A673 (cell line): ENCODE measurements around the gene NPFFR2. TPM values are rescaled to one million over a fixed set of nuclear protein-coding genes. Genes with fewer than 3 reads are reported as not detected.
"Not testable (repeated sequence)": the region's sequence is repeated elsewhere in the genome, so short reads cannot be mapped to it uniquely, and the experiment has no call there.

Source experiments
- BruUV-seq: library from RNA; stranded (reverse); fragments of 400-500 nt; replicated peaks from 2 replicates; lab custom pipeline; 2021; lab: Mats Ljungman, UMichigan
- CTCF ChIA-PET: fragments of 300-600 bp; sonication (Branson Sonifier 250); formaldehyde crosslinking; loops from one replicate; lab custom pipeline; 2022; ENCODE audit warnings: antibody characterized with exemption; lab: Charles Lee
- POLR2A ChIA-PET: fragments of 300-600 bp; sonication (Branson Sonifier 250); formaldehyde crosslinking; loops from one replicate; lab custom pipeline; 2022; ENCODE audit warnings: antibody characterized with exemption; ENCODE audit not compliant: low non-redundant PET; lab: Charles Lee
- DNase-seq: peaks from one replicate; pipeline ENCODE4 v3.0.0-alpha.2; 2015; ENCODE audit warnings: low spot score
- H3K27ac ChIP-seq: fragments of 200-600 bp; sonication (generic); 2 replicates; pipeline ENCODE4 v1.5.1; 2016; ENCODE audit warnings: mixed run types, low read depth, mild to moderate bottlenecking, mixed read lengths, antibody characterized with exemption, low read length; ENCODE audit not compliant: poor library complexity, severe bottlenecking
- H3K27me3 ChIP-seq: fragments of 200-600 bp; sonication (generic); replicated peaks from 2 replicates; pipeline ENCODE4 v1.6.1; 2017; ENCODE audit warnings: mixed run types, low read depth, mild to moderate bottlenecking, mixed read lengths, antibody characterized with exemption, low read length; ENCODE audit not compliant: insufficient read depth, poor library complexity
- H3K36me3 ChIP-seq: fragments of 200-600 bp; sonication (generic); 2 replicates; pipeline ENCODE4 v1.6.1; 2016; ENCODE audit warnings: mixed run types, mild to moderate bottlenecking, mixed read lengths, antibody characterized with exemption, low read length; ENCODE audit not compliant: insufficient read depth, poor library complexity, severe bottlenecking
- H3K4me1 ChIP-seq: fragments of 200-600 bp; sonication (generic); 2 replicates; pipeline ENCODE4 v1.6.1; 2017; ENCODE audit warnings: mixed run types, mild to moderate bottlenecking, mixed read lengths, antibody characterized with exemption, low read length; ENCODE audit not compliant: insufficient read depth, poor library complexity, severe bottlenecking
- H3K4me3 ChIP-seq: fragments of 200-600 bp; sonication (generic); 2 replicates; pipeline ENCODE4 v1.5.1; 2016; ENCODE audit warnings: low read depth, mixed run types, mild to moderate bottlenecking, mixed read lengths, low read length; ENCODE audit not compliant: poor library complexity, severe bottlenecking
- H3K9me3 ChIP-seq: fragments of 200-600 bp; sonication (generic); 2 replicates; pipeline ENCODE4 v1.6.1; 2016; ENCODE audit warnings: mixed run types, low read depth, mild to moderate bottlenecking, mixed read lengths, antibody characterized with exemption, low read length; ENCODE audit not compliant: poor library complexity, severe bottlenecking
- EZH2 ChIP-seq: fragments of 200-600 bp; sonication (generic); IDR thresholded peaks from 2 replicates; pipeline ENCODE4 v1.6.1; 2017; ENCODE audit warnings: borderline replicate concordance, low read depth, mild to moderate bottlenecking, mixed read lengths, antibody characterized with exemption, low read length; ENCODE audit not compliant: poor library complexity, severe bottlenecking
- intact Hi-C: fragments of 100-400 bp; cut with micrococcal nuclease; formaldehyde crosslinking; loops from one replicate; pipeline ENCODE4 v1.10.0; 2022; ENCODE audit not compliant: unreplicated experiment
- total RNA-seq: library from RNA; stranded (reverse); gene quantifications from 2 replicates; pipeline ENCODE4 v1.2.3, GENCODE V29; 2021
- TF ChIP-seq, protein P1 (sequence below): fragments of 300-800, 200-600 bp; sonication (generic); conservative IDR thresholded peaks from 2 replicates; pipeline ENCODE4 v1.5.1; 2017; ENCODE audit warnings: low read depth, mild to moderate bottlenecking, antibody characterized with exemption, low read length, moderate library complexity, mixed read lengths

The NPFFR2 gene
- total RNA-seq, 1 experiment from 2014 or later: not detected

DNA sequence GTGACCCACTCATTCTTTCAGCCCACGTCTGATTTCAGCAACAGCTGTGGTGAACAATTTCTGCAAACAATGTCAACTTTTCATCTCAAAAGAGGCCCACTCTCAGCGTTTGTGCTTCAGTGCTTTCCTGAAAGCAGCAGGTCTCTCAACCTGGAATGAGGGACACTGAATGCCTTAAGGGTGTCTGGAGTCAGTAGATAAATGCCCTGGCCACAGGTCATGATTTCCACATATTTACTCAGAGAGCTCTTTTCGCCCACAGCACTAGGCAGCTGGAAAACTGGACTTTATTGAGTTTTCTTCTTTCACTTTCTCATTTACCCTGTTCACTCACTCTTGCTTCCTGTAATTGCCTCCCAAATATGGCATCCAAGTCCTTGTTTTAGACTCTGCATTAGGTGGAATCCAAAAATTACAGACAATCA, 52.8 kb downstream of the NPFFR2 start:
- Histone ChIP-seq H3K27ac (no peak overlapping the region), H3K9me3 (no peaks in the 10 kb centered on the region), H3K4me1 (no peaks in the 10 kb centered on the region), H3K36me3 (no peaks in the 10 kb centered on the region), H3K4me3 (no peak overlapping the region), H3K27me3 (no peaks in the 10 kb centered on the region)
- DNase-seq: no peak
- ChIA-PET POLR2A (no interaction called here), CTCF (no interaction called here)
- TF ChIP-seq EZH2: no peak
- TF ChIP-seq, protein P1, sequence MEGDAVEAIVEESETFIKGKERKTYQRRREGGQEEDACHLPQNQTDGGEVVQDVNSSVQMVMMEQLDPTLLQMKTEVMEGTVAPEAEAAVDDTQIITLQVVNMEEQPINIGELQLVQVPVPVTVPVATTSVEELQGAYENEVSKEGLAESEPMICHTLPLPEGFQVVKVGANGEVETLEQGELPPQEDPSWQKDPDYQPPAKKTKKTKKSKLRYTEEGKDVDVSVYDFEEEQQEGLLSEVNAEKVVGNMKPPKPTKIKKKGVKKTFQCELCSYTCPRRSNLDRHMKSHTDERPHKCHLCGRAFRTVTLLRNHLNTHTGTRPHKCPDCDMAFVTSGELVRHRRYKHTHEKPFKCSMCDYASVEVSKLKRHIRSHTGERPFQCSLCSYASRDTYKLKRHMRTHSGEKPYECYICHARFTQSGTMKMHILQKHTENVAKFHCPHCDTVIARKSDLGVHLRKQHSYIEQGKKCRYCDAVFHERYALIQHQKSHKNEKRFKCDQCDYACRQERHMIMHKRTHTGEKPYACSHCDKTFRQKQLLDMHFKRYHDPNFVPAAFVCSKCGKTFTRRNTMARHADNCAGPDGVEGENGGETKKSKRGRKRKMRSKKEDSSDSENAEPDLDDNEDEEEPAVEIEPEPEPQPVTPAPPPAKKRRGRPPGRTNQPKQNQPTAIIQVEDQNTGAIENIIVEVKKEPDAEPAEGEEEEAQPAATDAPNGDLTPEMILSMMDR: no peak
- no TSS peak for BruUV-seq
- intact Hi-C loops: no loop called here

DNA sequence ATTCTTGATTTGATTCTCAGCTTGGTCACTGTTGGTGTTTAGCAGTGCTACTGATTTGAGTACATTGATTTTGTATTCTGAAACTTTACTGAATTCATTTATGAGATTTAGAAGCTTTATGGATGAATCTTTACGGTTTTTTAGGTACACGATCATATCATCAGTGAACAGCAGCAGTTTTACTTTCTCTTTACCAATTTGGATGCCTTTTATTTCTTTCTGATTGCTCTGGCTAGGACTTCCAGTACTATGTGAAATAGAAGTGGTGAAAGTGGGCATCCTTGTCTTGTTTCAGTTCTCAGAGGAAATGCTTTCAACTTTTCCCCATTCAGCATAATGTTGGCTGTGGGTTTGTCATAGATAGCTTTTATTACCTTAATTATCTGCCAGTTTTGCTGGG, 58.8 kb downstream of the NPFFR2 start:
- H3K9me3 ChIP-seq, H3K27ac ChIP-seq, POLR2A ChIA-PET, DNase-seq, intact Hi-C loops, CTCF ChIA-PET, H3K4me1 ChIP-seq, H3K36me3 ChIP-seq, BruUV-seq, H3K4me3 ChIP-seq, H3K27me3 ChIP-seq: not testable (repeated sequence)

DNA sequence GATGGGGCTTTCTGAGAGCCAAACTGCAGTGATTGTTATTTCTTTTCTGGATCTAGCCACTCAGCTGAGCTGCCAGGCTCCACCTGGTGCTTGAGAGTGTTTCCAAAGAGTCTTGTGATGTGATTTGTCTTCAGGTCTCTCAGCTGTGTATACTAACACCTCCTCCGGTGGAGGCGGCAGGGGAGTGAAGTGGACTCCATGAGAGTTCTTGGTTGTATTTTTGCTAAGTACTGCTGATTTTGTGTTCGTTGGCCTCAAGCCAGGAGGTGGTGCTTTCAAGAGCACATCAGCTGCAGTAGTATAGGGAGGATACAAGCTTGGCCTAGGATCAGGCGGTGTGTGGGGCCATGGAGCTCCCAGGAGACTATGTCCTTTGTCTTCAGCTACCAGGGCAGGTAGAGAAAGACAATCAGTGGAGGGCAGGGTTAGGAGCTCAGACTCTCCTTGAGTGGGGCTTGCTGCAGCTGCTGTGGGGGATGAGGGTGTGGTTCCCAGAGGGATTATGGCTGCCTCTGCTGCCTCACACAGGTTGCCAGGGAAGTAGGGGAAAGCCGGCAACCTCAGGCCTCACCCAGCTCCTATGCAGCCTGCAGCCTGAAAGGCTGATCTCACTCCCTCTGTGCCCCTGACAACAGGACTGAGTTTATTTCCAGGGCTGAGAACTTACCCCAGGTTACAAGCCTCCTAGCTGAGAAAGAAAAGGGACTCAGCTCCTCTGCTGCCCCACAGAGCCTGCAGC, 62.4 kb downstream of the NPFFR2 start:
- CTCF ChIA-PET: no interaction called here

More for the DNA sequence above, 62.4 kb downstream of the NPFFR2 start:
- Histone ChIP-seq H3K4me3 (no peak overlapping the region), H3K36me3 (no peaks in the 10 kb centered on the region), H3K4me1 (no peaks in the 10 kb centered on the region), H3K27ac (no peak overlapping the region), H3K27me3 (no peaks in the 10 kb centered on the region), H3K9me3 (no peaks in the 10 kb centered on the region)
- DNase-seq: no peak
- TF ChIP-seq, protein P1: no peak
- TF ChIP-seq EZH2: no peak
- no TSS peak for BruUV-seq
- POLR2A ChIA-PET: no interaction called here
- intact Hi-C loops: no loop called here
